Large intestine (tissue), 3 donors: ENCODE results near the gene PLSCR2. TPM values are rescaled to one million over a fixed set of nuclear protein-coding genes. Genes with fewer than 3 reads are reported as not detected.
"Not testable (repeated sequence)": the region's sequence is repeated elsewhere in the genome, so short reads cannot be mapped to it uniquely, and the experiment has no call there.

Source experiments
- DNase-seq, 2 donors: peaks; one replicate each; pipeline versions ENCODE4 v3.0.0 to v3.0.0-alpha.2; 2013
- H3K27ac ChIP-seq: one replicate; pipeline ENCODE4 v1.5.1; 2013; ENCODE audit warnings: low read length
- H3K27me3 ChIP-seq: 2 replicates; pipeline ENCODE4 v1.6.1; 2013; ENCODE audit warnings: low read length; ENCODE audit not compliant: control insufficient read depth, insufficient read depth
- H3K36me3 ChIP-seq: 2 replicates; pipeline ENCODE4 v1.6.1; 2013; ENCODE audit warnings: low read length; ENCODE audit not compliant: control insufficient read depth, insufficient read depth
- H3K4me1 ChIP-seq: one replicate; pipeline ENCODE4 v1.6.1; 2013; ENCODE audit warnings: low read length; ENCODE audit not compliant: control insufficient read depth, insufficient read depth
- H3K4me3 ChIP-seq: one replicate; pipeline ENCODE4 v1.5.1; 2013; ENCODE audit warnings: low read length
- H3K9me3 ChIP-seq: one replicate; pipeline ENCODE4 v1.6.1; 2013; ENCODE audit warnings: mild to moderate bottlenecking, low read depth, low read length, moderate library complexity; ENCODE audit not compliant: control insufficient read depth
- WGBS: methylation state at CpG from one replicate; pipeline ENCODE4 v1.1.5; 2013; ENCODE audit warnings: low lambda C conversion rate; ENCODE audit not compliant: insufficient coverage; 5-methylcytosine and 5-hydroxymethylcytosine counted together
- polyA plus RNA-seq: library from polyadenylated mRNA; unstranded; fragments of 120-200 nt; gene quantifications from one replicate; pipeline ENCODE4 v1.2.1, GENCODE V29; 2013

PLSCR2 gene
- polyA plus RNA-seq, 1 donor: 0.79 TPM

DNA sequence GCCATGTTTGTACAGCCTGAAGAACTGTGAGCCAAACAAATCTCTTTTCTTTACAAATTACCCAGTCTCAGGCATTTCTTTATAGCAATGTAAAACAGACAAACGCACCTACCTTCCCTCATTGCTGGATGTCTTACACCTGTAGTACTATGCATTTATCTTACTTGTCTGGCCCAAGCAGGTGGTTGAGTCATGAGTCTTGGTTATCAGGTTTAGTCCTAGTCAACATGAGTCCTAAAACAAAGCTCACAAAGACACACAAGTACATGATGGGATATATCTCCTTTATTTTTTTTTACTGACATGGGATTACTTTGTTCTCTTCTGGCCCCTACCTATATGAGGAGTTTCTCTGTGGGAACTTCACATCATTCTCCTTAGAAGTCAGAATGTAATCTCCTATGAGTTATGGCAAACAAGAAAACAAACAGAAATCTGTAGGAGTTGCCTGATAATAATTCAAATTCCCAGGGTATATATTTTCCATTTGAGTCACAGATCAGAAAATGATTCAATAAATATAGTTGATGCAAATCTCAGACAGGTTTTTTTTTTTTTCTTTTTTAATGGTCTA lies 33.6 kb upstream of the PLSCR2 start:
- H3K4me1 ChIP-seq: peaks cover 12% of the 10 kb centered on the region
- H3K9me3 ChIP-seq: no peaks in the 10 kb centered on the region
- no peak for DNase-seq
- no peak overlapping the region for H3K4me3 ChIP-seq
- H3K27me3 ChIP-seq: no peaks in the 10 kb centered on the region
- H3K36me3 ChIP-seq: no peaks in the 10 kb centered on the region
- H3K27ac ChIP-seq: no peak overlapping the region
- 67% methylated on average over 1 of the region's 1 CpG for WGBS

DNA sequence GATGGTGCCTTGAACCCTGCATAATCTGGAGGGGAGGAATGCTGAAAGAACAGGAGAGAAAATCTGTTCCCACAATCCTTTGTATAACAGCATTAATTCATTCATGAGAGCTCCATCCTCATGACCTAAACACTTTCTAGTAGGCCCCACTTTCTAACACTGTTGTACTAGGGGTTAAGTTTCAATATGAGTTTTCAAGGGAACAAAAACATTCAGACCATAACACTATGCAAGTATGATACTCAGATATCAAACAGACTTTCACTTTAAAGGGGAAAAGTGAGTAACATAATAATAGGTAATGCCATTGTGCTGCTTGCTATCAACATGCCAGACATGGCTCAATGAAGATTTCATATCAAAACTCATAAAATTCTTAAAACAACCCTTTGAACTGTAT lies 32.4 kb upstream of the PLSCR2 start:
- no peak for DNase-seq
- Histone ChIP-seq H3K27me3 (no peaks in the 10 kb centered on the region), H3K36me3 (no peaks in the 10 kb centered on the region), H3K27ac (no peak overlapping the region), H3K4me3 (no peak overlapping the region), H3K9me3 (peaks cover 6% of the 10 kb centered on the region), H3K4me1 (peaks cover 7% of the 10 kb centered on the region)

DNA sequence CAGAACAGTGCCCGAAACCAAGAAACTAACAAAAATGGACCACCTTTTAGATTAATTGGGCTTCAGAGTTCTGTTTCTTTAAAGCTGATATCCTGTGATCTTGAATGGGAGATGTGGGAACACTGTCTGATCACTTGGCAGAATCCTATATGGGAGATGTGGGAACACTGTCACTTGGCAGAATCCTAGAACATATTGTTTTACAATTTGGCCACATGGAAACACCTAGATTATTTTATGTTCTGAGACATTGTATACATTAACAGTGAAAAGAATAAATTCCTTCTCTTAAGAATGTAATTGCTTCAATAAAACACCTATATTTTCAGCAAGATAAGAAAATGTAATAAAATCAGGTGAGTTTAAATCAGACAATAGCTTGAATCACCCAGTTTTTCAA lies 30.3 kb upstream of the PLSCR2 start:
- no peaks in the 10 kb centered on the region for H3K36me3 ChIP-seq
- DNase-seq: no peak
- no peaks in the 10 kb centered on the region for H3K27me3 ChIP-seq
- peaks cover 2% of the 10 kb centered on the region for H3K4me1 ChIP-seq
- H3K9me3 ChIP-seq: peaks cover 6% of the 10 kb centered on the region
- no CpG with 5 or more reads among the region's 1 CpG for WGBS
- no peak overlapping the region for H3K27ac ChIP-seq
- H3K4me3 ChIP-seq: no peak overlapping the region

DNA sequence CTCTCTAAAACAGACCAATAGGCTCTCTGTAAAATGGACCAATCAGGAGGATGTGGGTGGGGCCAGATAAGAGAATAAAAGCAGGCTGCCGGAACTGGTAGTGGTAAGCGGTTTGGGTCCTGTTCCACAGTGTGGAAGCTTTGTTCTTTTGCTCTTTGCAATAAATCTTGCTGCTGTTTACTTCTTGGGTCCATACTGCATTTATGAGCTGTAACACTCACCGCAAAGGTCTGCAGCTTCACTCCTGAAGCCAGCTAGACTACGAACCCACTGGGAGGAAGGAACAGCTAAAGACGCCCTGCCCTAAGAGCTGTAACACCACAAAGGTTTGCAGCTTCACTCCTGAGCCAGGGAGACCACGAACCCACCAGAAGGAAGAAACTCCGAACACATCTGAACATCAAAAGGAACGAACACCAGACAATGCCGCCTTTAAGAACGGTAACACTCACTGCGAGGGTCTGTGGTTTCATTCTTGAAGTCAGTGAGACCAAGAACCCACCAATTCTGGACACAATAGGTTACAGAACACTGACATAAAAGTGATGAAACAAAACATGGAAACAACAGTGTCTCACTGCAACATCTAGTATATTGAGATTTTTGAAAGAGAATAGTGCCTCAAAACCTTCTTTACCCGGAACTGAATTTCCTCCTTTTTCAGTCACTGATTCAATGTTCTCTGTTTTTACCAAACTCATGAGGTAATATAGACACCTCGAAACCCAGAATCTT lies 28.8 kb upstream of the PLSCR2 start:
- no peak for DNase-seq
- Histone ChIP-seq H3K4me3 (no peak overlapping the region), H3K36me3 (no peaks in the 10 kb centered on the region), H3K27me3 (no peaks in the 10 kb centered on the region), H3K27ac (no peak overlapping the region), H3K4me1 (no peaks in the 10 kb centered on the region), H3K9me3 (peaks cover 6% of the 10 kb centered on the region)
- 100% methylated on average over 3 of the region's 13 CpGs for WGBS

DNA sequence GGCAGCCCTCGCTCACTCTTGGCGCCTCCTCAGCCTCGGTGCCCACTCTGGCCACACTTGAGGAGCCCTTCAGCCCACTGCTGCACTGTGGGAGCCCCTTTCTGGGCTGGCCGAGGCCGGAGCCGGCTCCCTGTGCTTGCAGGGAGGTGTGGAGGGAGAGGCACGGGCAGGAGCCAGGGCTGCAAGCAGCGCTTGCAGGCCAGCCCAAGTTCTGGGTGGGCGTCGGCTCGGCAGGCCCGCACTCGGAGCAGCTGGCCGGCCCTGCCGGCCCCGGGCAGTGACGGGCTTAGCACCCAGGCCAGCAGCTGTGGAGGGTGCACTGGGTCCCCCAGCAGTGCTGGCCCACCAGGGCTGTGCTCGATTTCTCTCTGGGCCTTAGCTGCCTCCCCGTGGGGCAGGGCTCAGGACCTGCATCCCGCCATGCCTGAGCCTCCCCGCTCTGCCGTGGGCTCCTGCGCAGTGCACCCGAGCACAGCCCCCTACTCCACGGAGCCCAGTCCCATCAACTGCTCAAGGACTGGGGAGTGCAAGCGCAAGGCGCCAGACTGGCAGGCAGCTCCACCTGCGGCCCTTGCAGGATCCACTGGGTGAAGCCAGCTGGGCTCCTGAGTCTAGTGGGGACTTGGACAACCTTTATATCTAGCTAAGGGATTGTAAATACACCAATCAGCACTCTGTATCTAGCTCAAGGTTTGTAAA lies 27.9 kb upstream of the PLSCR2 start:
- not testable (repeated sequence) for H3K27ac ChIP-seq, H3K36me3 ChIP-seq, H3K4me3 ChIP-seq, DNase-seq, H3K27me3 ChIP-seq, H3K4me1 ChIP-seq, H3K9me3 ChIP-seq
- no CpG with 5 or more reads among the region's 28 CpGs for WGBS

DNA sequence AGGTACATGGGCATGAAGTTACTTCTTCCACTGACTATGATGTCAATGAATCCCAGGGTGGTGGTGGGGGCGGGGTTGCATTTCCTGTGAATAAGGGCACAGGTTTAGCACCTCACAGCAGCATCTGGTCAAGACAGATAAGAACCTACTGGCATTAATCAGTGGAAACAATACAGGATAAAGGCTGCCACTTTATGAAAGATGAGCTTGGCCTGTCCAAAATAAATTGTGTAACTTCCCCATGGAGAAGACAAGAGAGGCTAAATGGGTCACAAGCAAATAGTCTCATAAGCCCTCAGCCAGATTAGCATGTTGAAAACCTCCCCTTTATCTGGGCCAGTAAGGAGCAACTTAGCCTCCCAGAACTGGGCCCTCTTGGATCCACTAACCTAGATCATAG lies 27.4 kb upstream of the PLSCR2 start:
- no peak overlapping the region for H3K4me3 ChIP-seq
- DNase-seq: no peak
- H3K27me3 ChIP-seq: no peaks in the 10 kb centered on the region
- H3K27ac ChIP-seq: no peak overlapping the region
- WGBS: no CpG with 5 or more reads among the region's 1 CpG
- peaks cover 6% of the 10 kb centered on the region for H3K9me3 ChIP-seq
- H3K36me3 ChIP-seq: no peaks in the 10 kb centered on the region
- H3K4me1 ChIP-seq: no peaks in the 10 kb centered on the region

DNA sequence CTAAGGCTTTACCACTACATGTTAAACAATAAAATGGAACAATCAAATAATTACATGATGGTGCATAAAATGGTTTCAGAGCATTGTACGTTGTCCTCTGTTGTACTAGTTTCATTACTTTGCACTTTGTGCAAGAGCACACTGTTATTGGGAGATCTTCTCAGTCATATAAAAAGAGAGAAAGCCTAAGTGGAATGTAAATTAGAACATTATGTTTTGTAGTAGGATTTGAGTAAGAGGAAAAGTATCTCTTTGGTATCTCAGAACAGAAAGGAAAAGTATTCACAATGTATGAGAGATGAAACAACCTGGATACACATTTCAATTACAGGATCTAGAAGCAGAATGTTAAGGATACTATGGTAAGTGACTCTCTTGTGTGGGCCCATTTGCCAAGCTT lies 26.9 kb upstream of the PLSCR2 start:
- H3K4me3 ChIP-seq: no peak overlapping the region
- peaks cover 6% of the 10 kb centered on the region for H3K9me3 ChIP-seq
- H3K36me3 ChIP-seq: no peaks in the 10 kb centered on the region
- WGBS: no CpG with 5 or more reads among the region's 1 CpG
- H3K4me1 ChIP-seq: no peaks in the 10 kb centered on the region
- H3K27me3 ChIP-seq: no peaks in the 10 kb centered on the region
- no peak overlapping the region for H3K27ac ChIP-seq
- DNase-seq: no peak

DNA sequence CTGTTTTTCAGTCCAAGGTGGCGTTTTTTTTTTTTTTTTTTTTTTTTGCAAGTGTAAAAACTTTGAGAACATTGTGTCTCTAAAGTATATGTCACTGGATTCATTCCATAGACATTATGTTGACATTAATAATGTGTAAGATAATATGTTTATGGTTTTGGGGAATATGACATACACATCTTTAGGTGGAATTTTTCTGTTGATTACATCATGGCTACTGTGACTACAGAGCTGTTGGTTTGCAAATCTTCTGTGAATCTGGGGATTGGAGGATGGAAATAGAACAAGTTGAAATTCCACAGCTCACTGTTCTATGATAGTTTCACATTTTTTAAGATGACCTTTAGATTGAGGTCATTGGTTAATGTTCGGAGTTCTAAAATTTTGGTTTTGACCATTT lies 24.4 kb upstream of the PLSCR2 start:
- WGBS: no CpG with 5 or more reads among the region's 2 CpGs
- Histone ChIP-seq H3K27me3 (no peaks in the 10 kb centered on the region), H3K4me3 (no peak overlapping the region), H3K9me3 (peaks cover 8% of the 10 kb centered on the region), H3K4me1 (no peaks in the 10 kb centered on the region), H3K27ac (no peak overlapping the region), H3K36me3 (no peaks in the 10 kb centered on the region)
- DNase-seq: no peak

DNA sequence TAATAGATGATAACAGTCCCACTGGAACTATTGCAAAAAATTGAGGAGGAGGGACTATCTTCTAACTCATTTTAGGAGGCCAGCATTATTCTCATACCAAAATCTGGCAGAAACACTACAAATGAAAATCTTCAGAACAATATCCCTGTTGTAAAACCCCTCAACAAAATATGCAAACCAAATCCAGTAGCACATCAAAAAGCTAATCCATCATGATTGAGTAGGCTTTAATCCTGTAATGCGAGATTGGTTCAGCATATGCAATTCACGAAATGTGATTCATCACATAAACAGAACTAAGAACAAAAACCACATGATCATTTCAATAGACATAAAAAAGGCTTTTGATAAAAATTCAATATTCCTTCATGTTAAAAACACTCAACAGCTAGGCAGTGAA lies 23.9 kb upstream of the PLSCR2 start:
- H3K27ac ChIP-seq: no peak overlapping the region
- no CpG with 5 or more reads among the region's 2 CpGs for WGBS
- no peaks in the 10 kb centered on the region for H3K36me3 ChIP-seq
- no peak overlapping the region for H3K4me3 ChIP-seq
- DNase-seq: no peak
- H3K9me3 ChIP-seq: peaks cover 8% of the 10 kb centered on the region
- no peaks in the 10 kb centered on the region for H3K4me1 ChIP-seq
- H3K27me3 ChIP-seq: no peaks in the 10 kb centered on the region

DNA sequence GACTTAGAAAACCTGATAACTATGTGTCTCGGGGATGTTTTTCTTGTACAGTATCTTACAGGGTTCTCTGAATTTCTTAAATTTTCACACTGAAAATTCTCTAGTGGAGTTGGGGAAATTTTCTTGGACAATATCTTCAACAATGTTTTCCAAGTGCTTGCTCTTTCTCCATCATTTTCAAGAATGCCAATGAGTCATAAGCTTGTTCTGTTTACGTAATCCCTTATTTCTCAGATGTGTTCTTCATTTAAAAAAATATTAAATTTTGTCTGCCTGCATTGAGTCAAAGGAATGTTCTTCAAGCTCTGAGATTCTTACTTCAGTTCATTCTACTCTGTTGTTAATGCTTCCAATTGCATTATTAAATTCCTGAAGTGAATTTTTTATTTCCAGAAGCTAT lies 21.9 kb upstream of the PLSCR2 start:
- Histone ChIP-seq H3K27me3 (no peaks in the 10 kb centered on the region), H3K9me3 (peaks cover 2% of the 10 kb centered on the region), H3K4me3 (no peak overlapping the region), H3K4me1 (no peaks in the 10 kb centered on the region), H3K27ac (no peak overlapping the region), H3K36me3 (no peaks in the 10 kb centered on the region)
- DNase-seq: no peak
- WGBS: no CpG with 5 or more reads among the region's 2 CpGs

DNA sequence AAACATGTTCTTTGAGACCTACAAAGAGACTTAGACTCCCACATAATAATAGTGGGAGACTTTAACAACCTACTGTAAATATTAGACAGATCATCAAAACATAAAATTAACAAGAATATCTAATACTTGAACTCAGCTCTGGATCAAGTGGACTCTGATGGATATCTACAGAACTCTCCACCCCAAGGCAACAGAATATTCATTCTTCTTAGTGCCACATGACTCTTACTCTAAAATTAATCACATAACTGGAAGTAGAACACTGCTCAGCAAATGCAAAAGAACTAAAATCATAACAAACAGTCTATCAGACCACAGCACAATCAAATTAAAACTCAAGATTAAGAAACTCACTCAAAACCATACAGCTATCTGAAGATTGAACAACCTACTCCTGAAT lies 15.9 kb upstream of the PLSCR2 start:
- H3K27ac ChIP-seq: no peak overlapping the region
- H3K4me1 ChIP-seq: no peaks in the 10 kb centered on the region
- no peaks in the 10 kb centered on the region for H3K27me3 ChIP-seq
- H3K36me3 ChIP-seq: no peaks in the 10 kb centered on the region
- H3K4me3 ChIP-seq: no peak overlapping the region
- H3K9me3 ChIP-seq: no peaks in the 10 kb centered on the region
- DNase-seq: no peak
